Bronchial epithelial cell (primary cell): ENCODE data around the gene KRT5. TPM values are rescaled to one million over a fixed set of nuclear protein-coding genes. Genes with fewer than 3 reads are reported as not detected.

Experiments
- DNase-seq: peaks from one replicate; pipeline ENCODE4 v3.0.0-alpha.2; 2010; ENCODE audit warnings: low read depth
- FAIRE-seq: peaks from 2 replicates; lab custom pipeline; 2011; peaks lifted over from hg19 to GRCh38; lab: Jason Lieb, UNC
- H3K27me3 ChIP-seq: 2 replicates; pipeline ENCODE4 v1.5.1; 2011; ENCODE audit warnings: low read length; ENCODE audit not compliant: control insufficient read depth, insufficient read depth
- H3K36me3 ChIP-seq: 2 replicates; pipeline ENCODE4 v1.5.1; 2011; ENCODE audit warnings: low read length; ENCODE audit not compliant: control insufficient read depth, insufficient read depth
- H3K4me3 ChIP-seq: 2 replicates; pipeline ENCODE4 v1.5.1; 2011; ENCODE audit warnings: mild to moderate bottlenecking, low read depth, low read length, control low read depth
- CTCF ChIP-seq: IDR thresholded peaks from 2 replicates; pipeline ENCODE4 v1.5.1; 2011; ENCODE audit warnings: mild to moderate bottlenecking, moderate library complexity, low read length, control low read depth, inconsistent platforms; ENCODE audit not compliant: insufficient read depth, severe bottlenecking
- total RNA-seq: library from RNA; depleted of rRNA; stranded (reverse); fragments of >200 nt; gene quantifications from 2 replicates; pipeline ENCODE4 v1.2.1, GENCODE V29; 2014

The KRT5 gene
- total RNA-seq, 1 donor from 2014 or later, result 6,770 TPM

- H3K36me3 ChIP-seq, result no peaks in the 10 kb centered on the region
- TF ChIP-seq CTCF, result no peak
- DNase-seq, result no peak
- FAIRE-seq, result no peak
- no peak overlapping the region for H3K4me3 ChIP-seq
- H3K27me3 ChIP-seq, result no peaks in the 10 kb centered on the region
These were observed 31.9 kb upstream of the KRT5 start for GRCh38 chr12:52552055-52552454.

- no peaks in the 10 kb centered on the region for H3K36me3 ChIP-seq
- FAIRE-seq (no peak), DNase-seq (no peak)
- no peaks in the 10 kb centered on the region for H3K27me3 ChIP-seq
- TF ChIP-seq CTCF, result no peak
- no peak overlapping the region for H3K4me3 ChIP-seq
These were observed 31.1 kb upstream of the KRT5 start for GRCh38 chr12:52551216-52551865.

GRCh38 chr12:52546126-52546525 is 25.9 kb upstream of the KRT5 start:
- no peak for DNase-seq
- H3K4me3 ChIP-seq, result no peak overlapping the region
- H3K36me3 ChIP-seq, result no peaks in the 10 kb centered on the region
- no peaks in the 10 kb centered on the region for H3K27me3 ChIP-seq
- no peak for FAIRE-seq
- TF ChIP-seq CTCF, result no peak

GRCh38 chr12:52543985-52544883 is 24.0 kb upstream of the KRT5 start:
- Histone ChIP-seq H3K4me3 (no peak overlapping the region), H3K36me3 (no peaks in the 10 kb centered on the region), H3K27me3 (no peaks in the 10 kb centered on the region)
- TF ChIP-seq CTCF, result peak; percentile 28
- no peak for FAIRE-seq
- peak; percentile 18 for DNase-seq

GRCh38 chr12:52542785-52543318 is 22.7 kb upstream of the KRT5 start:
- no peak for FAIRE-seq
- DNase-seq, result no peak
- no peaks in the 10 kb centered on the region for H3K27me3 ChIP-seq

More at GRCh38 chr12:52542785-52543318, 22.7 kb upstream of the KRT5 start:
- TF ChIP-seq CTCF, result no peak
- no peaks in the 10 kb centered on the region for H3K36me3 ChIP-seq
- H3K4me3 ChIP-seq, result no peak overlapping the region
